Uterus (tissue), 4 donors: Measurements from ENCODE around the gene GSTA3. TPM values are rescaled to one million over a fixed set of nuclear protein-coding genes. Genes with fewer than 3 reads are reported as not detected.

Experiments
- DNase-seq, 2 donors: peaks; one replicate each; pipeline ENCODE4 v3.0.0-alpha.2; 2019 to 2020
- H3K27ac ChIP-seq, 2 donors: fragments of 200-600 bp; sonication (generic); 1 replicate in 1 of 2; 2 replicates in 1 of 2; pipeline ENCODE4 v1.5.1; 2016 to 2018
- H3K27me3 ChIP-seq, 2 donors: fragments of 200-600 bp; sonication (generic); one replicate each; pipeline ENCODE4 v1.5.1; 2018 to 2019; ENCODE audit warnings: control low read depth in 1 of 2
- H3K36me3 ChIP-seq, 2 donors: fragments of 200-600 bp; sonication (generic); one replicate each; pipeline ENCODE4 v1.5.1; 2019; ENCODE audit warnings: control low read depth in 1 of 2
- H3K4me1 ChIP-seq, 2 donors: fragments of 200-600 bp; sonication (generic); one replicate each; pipeline ENCODE4 v1.5.1; 2018 to 2019; ENCODE audit warnings: control low read depth in 1 of 2
- H3K4me3 ChIP-seq, 2 donors: fragments of 200-600 bp; sonication (generic); 1 replicate in 1 of 2; 2 replicates in 1 of 2; pipeline ENCODE4 v1.5.1; 2018 to 2019; ENCODE audit warnings: mild to moderate bottlenecking in 1 of 2
- H3K9me3 ChIP-seq, 2 donors: fragments of 200-600 bp; sonication (generic); one replicate each; pipeline ENCODE4 v1.5.1; 2019; ENCODE audit warnings: control low read depth in 1 of 2
- POLR2A ChIP-seq, 2 donors: fragments of 450-650 bp; IDR thresholded peaks; one replicate each; pipeline ENCODE4 v1.6.1; 2016; ENCODE audit warnings: antibody characterized with exemption in 2 of 2, mild to moderate bottlenecking in 1 of 2, moderate library complexity in 1 of 2
- intact Hi-C: fragments of 100-400 bp; cut with DNase I; formaldehyde crosslinking; loops from one replicate; pipeline ENCODE4 v1.15.1; 2023; ENCODE audit warnings: low total_unique reads
- total RNA-seq, 4 donors: library from RNA; depleted of rRNA in 3 of 4; stranded (reverse); fragments of >200 nt in 3 of 4; gene quantifications; one replicate each; pipeline versions ENCODE4 v1.1.0 to v1.2.4, GENCODE V29; 2014 to 2023
- TF ChIP-seq, protein P1 (sequence below), 4 experiments: fragments of 200-600 bp in 2 of 4; fragments of 450-650 bp in 2 of 4; sonication (generic) in 2 of 4; IDR thresholded peaks; one replicate each; pipeline ENCODE4 v1.5.1; 2016 to 2019; ENCODE audit warnings: antibody characterized with exemption in 4 of 4, mild to moderate bottlenecking in 2 of 4, moderate library complexity in 1 of 4
- donor health status: DM: yes; HTN: yes; CAD: no.

The GSTA3 gene
- total RNA-seq, 4 donors from 2014 or later: 0.35 to 0.98 TPM; not detected in 2

DNA sequence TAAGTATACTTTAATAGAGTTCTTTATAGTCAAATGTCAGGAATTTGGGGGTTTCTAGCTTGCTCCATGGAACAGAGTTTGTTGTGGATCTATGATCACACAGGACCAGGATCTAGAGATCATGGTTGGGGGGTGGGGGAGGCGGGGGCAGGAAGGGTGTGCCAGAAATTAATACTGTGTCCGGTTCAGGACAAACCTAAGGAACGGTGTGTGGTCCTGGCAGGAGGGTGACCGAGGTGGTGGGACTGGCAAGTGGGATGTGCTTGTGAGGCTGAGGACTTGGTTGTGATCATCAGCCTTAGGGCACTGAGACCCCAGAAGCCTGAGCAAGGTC, 27.9 kb downstream of the GSTA3 start:
- no peak for DNase-seq
- no peaks in the 10 kb centered on the region for H3K27me3 ChIP-seq
- no peak for TF ChIP-seq POLR2A (IDR thresholded peaks at IDR 0.05)
- TF ChIP-seq, protein P1, sequence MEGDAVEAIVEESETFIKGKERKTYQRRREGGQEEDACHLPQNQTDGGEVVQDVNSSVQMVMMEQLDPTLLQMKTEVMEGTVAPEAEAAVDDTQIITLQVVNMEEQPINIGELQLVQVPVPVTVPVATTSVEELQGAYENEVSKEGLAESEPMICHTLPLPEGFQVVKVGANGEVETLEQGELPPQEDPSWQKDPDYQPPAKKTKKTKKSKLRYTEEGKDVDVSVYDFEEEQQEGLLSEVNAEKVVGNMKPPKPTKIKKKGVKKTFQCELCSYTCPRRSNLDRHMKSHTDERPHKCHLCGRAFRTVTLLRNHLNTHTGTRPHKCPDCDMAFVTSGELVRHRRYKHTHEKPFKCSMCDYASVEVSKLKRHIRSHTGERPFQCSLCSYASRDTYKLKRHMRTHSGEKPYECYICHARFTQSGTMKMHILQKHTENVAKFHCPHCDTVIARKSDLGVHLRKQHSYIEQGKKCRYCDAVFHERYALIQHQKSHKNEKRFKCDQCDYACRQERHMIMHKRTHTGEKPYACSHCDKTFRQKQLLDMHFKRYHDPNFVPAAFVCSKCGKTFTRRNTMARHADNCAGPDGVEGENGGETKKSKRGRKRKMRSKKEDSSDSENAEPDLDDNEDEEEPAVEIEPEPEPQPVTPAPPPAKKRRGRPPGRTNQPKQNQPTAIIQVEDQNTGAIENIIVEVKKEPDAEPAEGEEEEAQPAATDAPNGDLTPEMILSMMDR (IDR thresholded peaks at IDR 0.05): no peak
- no peak overlapping the region for H3K27ac ChIP-seq
- intact Hi-C loops: no loop called here
- H3K36me3 ChIP-seq: no peaks in the 10 kb centered on the region
- H3K4me1 ChIP-seq: no peaks in the 10 kb centered on the region
- H3K4me3 ChIP-seq: peak overlapping the region in 1 of 2 donors; percentile 49
- H3K9me3 ChIP-seq: no peaks in the 10 kb centered on the region

GRCh38 chr6:52877786-52878185, 31.7 kb downstream of the GSTA3 start:
- Histone ChIP-seq H3K27ac (no peak overlapping the region), H3K9me3 (no peaks in the 10 kb centered on the region), H3K4me3 (no peak overlapping the region), H3K36me3 (no peaks in the 10 kb centered on the region), H3K27me3 (no peaks in the 10 kb centered on the region), H3K4me1 (no peaks in the 10 kb centered on the region)
- intact Hi-C loops: no loop called here
- no peak for TF ChIP-seq POLR2A (IDR thresholded peaks at IDR 0.05)
- TF ChIP-seq, protein P1 (IDR thresholded peaks at IDR 0.05): no peak
- DNase-seq: no peak

DNA sequence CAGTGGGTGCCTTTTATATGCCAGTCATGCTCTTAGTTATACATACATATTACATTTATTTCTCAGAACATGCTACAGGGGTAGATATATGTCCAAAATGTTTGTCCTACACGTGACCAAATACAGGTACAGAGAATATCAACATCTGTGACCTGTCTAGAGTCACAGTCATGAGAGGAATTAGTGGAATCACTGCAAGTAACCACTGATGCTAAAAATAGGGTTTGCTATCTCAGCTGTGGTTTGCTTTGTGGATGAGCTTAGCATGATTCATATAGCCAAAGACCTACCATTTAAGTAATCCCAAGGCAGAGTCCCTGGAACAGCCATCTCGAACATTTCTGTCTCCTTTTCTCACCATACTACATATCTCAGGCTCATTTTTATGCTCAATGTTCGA, 32.3 kb downstream of the GSTA3 start:
- H3K4me1 ChIP-seq: no peaks in the 10 kb centered on the region

GRCh38 chr6:52876056-52876787, 33.3 kb downstream of the GSTA3 start:
- Histone ChIP-seq H3K9me3 (no peaks in the 10 kb centered on the region), H3K27ac (no peak overlapping the region), H3K36me3 (no peaks in the 10 kb centered on the region), H3K4me3 (no peak overlapping the region), H3K4me1 (no peaks in the 10 kb centered on the region), H3K27me3 (no peaks in the 10 kb centered on the region)
- TF ChIP-seq, protein P1 (IDR thresholded peaks at IDR 0.05): no peak
- no peak for TF ChIP-seq POLR2A (IDR thresholded peaks at IDR 0.05)
- intact Hi-C loops: no loop called here
- DNase-seq: no peak

More for the DNA sequence above, 32.3 kb downstream of the GSTA3 start:
- Histone ChIP-seq H3K27ac (no peak overlapping the region), H3K4me3 (no peak overlapping the region), H3K27me3 (no peaks in the 10 kb centered on the region), H3K9me3 (no peaks in the 10 kb centered on the region), H3K36me3 (no peaks in the 10 kb centered on the region)
- no peak for DNase-seq
- TF ChIP-seq, protein P1 (IDR thresholded peaks at IDR 0.05): no peak
- TF ChIP-seq POLR2A (IDR thresholded peaks at IDR 0.05): no peak
- intact Hi-C loops: no loop called here

DNA sequence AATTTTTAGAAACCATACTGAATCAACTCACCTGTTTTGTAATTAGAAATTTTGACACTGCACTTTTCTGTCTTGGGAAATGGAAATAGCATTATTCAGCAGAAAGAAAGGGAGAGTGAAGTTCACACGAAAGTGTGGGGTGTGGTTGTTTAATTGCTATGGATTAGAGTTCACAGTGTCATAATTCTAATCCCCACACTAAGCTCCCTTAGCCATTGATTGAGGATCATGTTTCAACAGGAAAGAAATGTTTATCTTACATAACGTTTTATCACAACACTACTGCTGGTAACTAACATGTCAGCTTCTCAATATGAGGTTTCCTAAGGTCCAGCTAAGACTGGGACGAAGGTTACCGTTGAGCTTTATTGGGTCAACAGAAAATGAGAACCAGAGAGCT, 37.5 kb downstream of the GSTA3 start:
- H3K36me3 ChIP-seq: no peaks in the 10 kb centered on the region
- no peaks in the 10 kb centered on the region for H3K4me1 ChIP-seq
- no peak overlapping the region for H3K27ac ChIP-seq
- intact Hi-C loops: no loop called here
- DNase-seq: no peak
- TF ChIP-seq POLR2A (IDR thresholded peaks at IDR 0.05): no peak
- TF ChIP-seq, protein P1 (IDR thresholded peaks at IDR 0.05): no peak
- H3K9me3 ChIP-seq: no peaks in the 10 kb centered on the region
- no peak overlapping the region for H3K4me3 ChIP-seq
- H3K27me3 ChIP-seq: no peaks in the 10 kb centered on the region
